SK-N-SH (cell line): ENCODE data around the gene HOPX. TPM values are rescaled to one million over a fixed set of nuclear protein-coding genes. Genes with fewer than 3 reads are reported as not detected.
"Not testable (repeated sequence)": the region's sequence is repeated elsewhere in the genome, so short reads cannot be mapped to it uniquely, and the experiment has no call there.

Experiments used
- CTCF ChIA-PET: fragments of 300-600, 350-600 bp; formaldehyde crosslinking; extraction: SDS; loops from one replicate; lab custom pipeline; 2021; lab: Yijun Ruan, JAX
- POLR2A ChIA-PET: fragments of 350-600 bp; sonication (Branson Sonifier 250); formaldehyde crosslinking; extraction: SDS; loops from one replicate; lab custom pipeline; 2020; ENCODE audit warnings: antibody characterized with exemption, inconsistent platforms; lab: Yijun Ruan, JAX
- DNase-seq: peaks from one replicate; pipeline ENCODE4 v3.0.0; 2012
- H2AFZ ChIP-seq: fragments of 200-600 bp; sonication (generic); 2 replicates; pipeline ENCODE4 v1.8.1; 2016; ENCODE audit warnings: antibody characterized with exemption, mild to moderate bottlenecking, low read depth
- H3F3A ChIP-seq: fragments of 200-600 bp; sonication (generic); replicated peaks from 2 replicates; pipeline ENCODE3; 2016; ENCODE audit warnings: antibody characterized with exemption, mild to moderate bottlenecking; ENCODE audit not compliant: insufficient read depth
- H3K27ac ChIP-seq, 2 experiments: fragments of 200-500 bp in 1 of 2; fragments of 200-600 bp in 1 of 2; sonication (Bioruptor generic) in 1 of 2; sonication (generic), shearing (Covaris generic) in 1 of 2; 2 replicates each; pipeline versions ENCODE4 v1.5.1 to v1.6.1; 2014 to 2016; ENCODE audit warnings: low read depth in 2 of 2, inconsistent platforms in 1 of 2, low read length in 1 of 2, mild to moderate bottlenecking in 1 of 2, mixed read lengths in 1 of 2
- H3K27me3 ChIP-seq: fragments of 200-600 bp; sonication (generic), shearing (Covaris generic); 2 replicates; pipeline ENCODE4 v1.6.1; 2016; ENCODE audit warnings: mixed run types; ENCODE audit not compliant: insufficient read depth
- H3K36me3 ChIP-seq, 2 experiments: fragments of 200-500 bp in 1 of 2; fragments of 200-600 bp in 1 of 2; sonication (Bioruptor generic) in 1 of 2; sonication (generic) in 1 of 2; replicated peaks in 1 of 2; 2 replicates each; pipeline versions ENCODE3 to v1.5.1; 2014 to 2016; ENCODE audit warnings: low read length in 1 of 2, mild to moderate bottlenecking in 1 of 2; ENCODE audit not compliant: insufficient read depth in 2 of 2, control insufficient read depth in 1 of 2
- H3K4me1 ChIP-seq, 2 experiments: fragments of 200-500 bp in 1 of 2; fragments of 200-600 bp in 1 of 2; sonication (Bioruptor generic) in 1 of 2; sonication (generic), shearing (Covaris generic) in 1 of 2; 2 replicates each; pipeline versions ENCODE4 v1.5.1 to v1.6.1; 2014 to 2016; ENCODE audit warnings: low read depth in 1 of 2, low read length in 1 of 2, mixed run types in 1 of 2; ENCODE audit not compliant: insufficient read depth in 2 of 2, control insufficient read depth in 1 of 2
- H3K4me2 ChIP-seq: fragments of 200-600 bp; sonication (generic), shearing (Covaris generic); 2 replicates; pipeline ENCODE4 v1.6.1; 2017; ENCODE audit warnings: mixed run types
- H3K4me3 ChIP-seq, 2 experiments: fragments of 200-500 bp in 1 of 2; fragments of 200-600 bp in 1 of 2; sonication (Bioruptor generic) in 1 of 2; sonication (generic), shearing (Covaris generic) in 1 of 2; 2 replicates each; pipeline versions ENCODE4 v1.5.1 to v1.8.1; 2014 to 2016; ENCODE audit warnings: low read depth in 2 of 2, inconsistent platforms in 1 of 2, low read length in 1 of 2, mild to moderate bottlenecking in 1 of 2, mixed read lengths in 1 of 2, moderate library complexity in 1 of 2
- H3K79me2 ChIP-seq: fragments of 200-600 bp; sonication (generic); 2 replicates; pipeline ENCODE4 v1.8.1; 2017; ENCODE audit warnings: mild to moderate bottlenecking; ENCODE audit not compliant: insufficient read depth
- H3K9ac ChIP-seq: fragments of 200-600 bp; sonication (generic); 2 replicates; pipeline ENCODE4 v1.6.1; 2017; ENCODE audit warnings: mixed run types
- H3K9me2 ChIP-seq: fragments of 200-600 bp; sonication (generic); 2 replicates; pipeline ENCODE4 v1.6.1; 2017; ENCODE audit warnings: mixed run types
- H3K9me3 ChIP-seq: fragments of 200-600 bp; sonication (generic); 2 replicates; pipeline ENCODE4 v1.6.1; 2017; ENCODE audit warnings: mixed run types, mild to moderate bottlenecking, moderate library complexity
- H4K20me1 ChIP-seq: fragments of 200-600 bp; sonication (generic); 2 replicates; pipeline ENCODE4 v1.6.1; 2017; ENCODE audit warnings: mild to moderate bottlenecking, mixed run types; ENCODE audit not compliant: insufficient read depth
- EP300 ChIP-seq, 2 experiments: IDR thresholded peaks; 2 replicates each; pipeline versions ENCODE4 v1.4.0 to v1.6.1; 2012; ENCODE audit warnings: borderline replicate concordance in 1 of 2, low read depth in 1 of 2, low read length in 1 of 2
- EZH2phosphoT487 ChIP-seq: fragments of 200-600 bp; sonication (generic); IDR thresholded peaks from 2 replicates; pipeline ENCODE4 v1.6.1; 2017; ENCODE audit warnings: low read depth, mixed run types, mild to moderate bottlenecking, antibody characterized with exemption, moderate library complexity, borderline replicate concordance
- GATA2 ChIP-seq: sonication (generic); formaldehyde crosslinking; IDR thresholded peaks from 2 replicates; pipeline ENCODE4 v1.5.0; 2020; ENCODE audit warnings: mild to moderate bottlenecking, missing genetic modification reagents
- NFIC ChIP-seq: IDR thresholded peaks from 2 replicates; pipeline ENCODE4 v1.4.0; 2012; ENCODE audit warnings: borderline replicate concordance
- RCOR1 ChIP-seq: fragments of 150-350 bp; IDR thresholded peaks from 2 replicates; pipeline ENCODE4 v1.6.1; 2017; ENCODE audit warnings: antibody characterized with exemption, low read length
- RFX5 ChIP-seq: IDR thresholded peaks from 2 replicates; pipeline ENCODE4 v1.6.1; 2012; ENCODE audit warnings: mild to moderate bottlenecking, improper control_type of control experiment, low read length
- TAF1 ChIP-seq: IDR thresholded peaks from 2 replicates; pipeline ENCODE4 v1.6.1; 2012; ENCODE audit warnings: low read depth, mild to moderate bottlenecking, low read length, moderate library complexity, borderline replicate concordance
- WGBS: methylation state at CpG from one replicate; pipeline ENCODE4 v1.1.6; 2017; ENCODE audit warnings: low lambda C conversion rate; 5-methylcytosine and 5-hydroxymethylcytosine counted together
- polyA plus RNA-seq, 3 experiments: library from polyadenylated mRNA; depleted of rRNA; stranded (reverse); fragments of >200 nt; gene quantifications; 2 replicates each; pipeline ENCODE4 v1.2.3, GENCODE V29; 2012
- TF ChIP-seq, protein P1 (sequence below): IDR thresholded peaks from 2 replicates; pipeline ENCODE4 v1.4.0; 2012; ENCODE audit warnings: low read depth, borderline replicate concordance
- TF ChIP-seq, protein P2 (sequence below): IDR thresholded peaks from 2 replicates; pipeline ENCODE4 v1.6.1; 2012; ENCODE audit warnings: mild to moderate bottlenecking, low read depth, low read length, moderate library complexity

The HOPX gene
- polyA plus RNA-seq, 1 of the 3 experiments (the other 2 are of a cell fraction), result 0.05 TPM

DNA sequence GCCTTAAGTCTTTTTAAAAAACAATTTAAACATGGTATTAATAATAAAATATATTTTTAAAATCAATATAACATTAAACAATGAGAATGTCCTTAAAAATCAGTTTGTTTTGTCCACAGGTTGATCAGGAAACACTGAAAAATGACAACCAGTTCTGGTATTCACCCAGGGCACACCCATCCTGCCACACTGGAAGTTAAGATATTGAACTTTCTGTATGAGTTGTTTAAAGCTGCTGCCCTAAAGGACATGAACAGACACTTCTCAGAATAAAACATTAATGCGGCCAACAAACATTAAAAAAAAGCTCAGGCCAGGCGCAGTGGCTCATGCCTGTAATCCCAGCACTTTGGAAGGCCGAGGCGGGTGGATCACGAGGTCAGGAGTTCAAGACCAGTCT, 15.0 kb upstream of the HOPX start (continued):
- TF ChIP-seq, protein P1, sequence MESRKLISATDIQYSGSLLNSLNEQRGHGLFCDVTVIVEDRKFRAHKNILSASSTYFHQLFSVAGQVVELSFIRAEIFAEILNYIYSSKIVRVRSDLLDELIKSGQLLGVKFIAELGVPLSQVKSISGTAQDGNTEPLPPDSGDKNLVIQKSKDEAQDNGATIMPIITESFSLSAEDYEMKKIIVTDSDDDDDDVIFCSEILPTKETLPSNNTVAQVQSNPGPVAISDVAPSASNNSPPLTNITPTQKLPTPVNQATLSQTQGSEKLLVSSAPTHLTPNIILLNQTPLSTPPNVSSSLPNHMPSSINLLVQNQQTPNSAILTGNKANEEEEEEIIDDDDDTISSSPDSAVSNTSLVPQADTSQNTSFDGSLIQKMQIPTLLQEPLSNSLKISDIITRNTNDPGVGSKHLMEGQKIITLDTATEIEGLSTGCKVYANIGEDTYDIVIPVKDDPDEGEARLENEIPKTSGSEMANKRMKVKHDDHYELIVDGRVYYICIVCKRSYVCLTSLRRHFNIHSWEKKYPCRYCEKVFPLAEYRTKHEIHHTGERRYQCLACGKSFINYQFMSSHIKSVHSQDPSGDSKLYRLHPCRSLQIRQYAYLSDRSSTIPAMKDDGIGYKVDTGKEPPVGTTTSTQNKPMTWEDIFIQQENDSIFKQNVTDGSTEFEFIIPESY, result no peak
- TF ChIP-seq EP300 (IDR thresholded peaks at IDR 0.05; ENCODE audit: borderline replicate concordance in 1 of 2, low read depth in 1 of 2, low read length in 1 of 2) (no peak), GATA2 (no peak)

DNA sequence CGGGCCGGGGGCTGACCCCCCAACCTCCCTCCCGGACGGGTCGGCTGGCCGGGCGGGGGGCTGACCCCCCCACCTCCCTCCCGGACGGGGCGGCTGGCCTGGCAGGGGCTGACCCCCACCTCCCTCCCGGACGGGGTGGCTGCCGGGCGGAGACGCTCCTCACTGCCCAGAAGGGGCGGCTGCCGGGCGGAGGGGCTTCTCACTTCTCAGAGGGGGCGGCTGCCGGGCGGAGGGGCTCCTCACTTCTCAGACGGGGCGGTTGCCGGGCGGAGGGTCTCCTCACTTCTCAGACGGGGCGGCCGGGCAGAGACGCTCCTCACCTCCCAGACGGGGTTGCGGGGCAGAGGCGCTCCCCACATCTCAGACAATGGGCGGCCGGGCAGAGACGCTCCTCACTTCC, 12.4 kb upstream of the HOPX start:
- H3F3A ChIP-seq, H3K9me2 ChIP-seq, CTCF ChIA-PET, H3K9ac ChIP-seq, DNase-seq, H3K27me3 ChIP-seq, H3K79me2 ChIP-seq, H3K4me3 ChIP-seq, H2AFZ ChIP-seq, POLR2A ChIA-PET, H4K20me1 ChIP-seq, H3K4me1 ChIP-seq, H3K27ac ChIP-seq, H3K36me3 ChIP-seq, H3K4me2 ChIP-seq, H3K9me3 ChIP-seq: not testable (repeated sequence)
- WGBS, result 77% methylated on average over 20 of the region's 35 CpGs

DNA sequence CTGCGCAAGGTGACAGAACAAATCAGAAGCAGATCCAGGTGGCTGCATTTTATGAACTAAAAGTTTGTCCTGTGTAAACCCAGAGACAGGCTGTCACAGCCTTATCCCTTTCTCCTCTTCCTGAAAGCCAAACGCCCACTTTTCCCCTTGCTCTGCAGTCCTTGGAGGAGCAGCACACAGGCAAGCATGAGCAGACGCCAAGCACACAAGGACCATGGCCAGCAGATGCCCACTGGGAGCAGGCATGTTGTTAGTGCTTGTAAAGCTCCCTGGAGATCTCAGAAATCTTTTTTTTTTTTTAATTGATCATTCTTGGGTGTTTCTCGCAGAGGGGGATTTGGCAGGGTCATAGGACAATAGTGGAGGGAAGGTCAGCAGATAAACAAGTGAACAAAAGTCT, 11.5 kb upstream of the HOPX start:
- ChIA-PET CTCF (no interaction called here), POLR2A (no interaction called here)
- Histone ChIP-seq H3K27me3 (no peaks in the 10 kb centered on the region), H3K36me3 (no peaks in the 10 kb centered on the region), H4K20me1 (no peaks in the 10 kb centered on the region), H3F3A (no peaks in the 10 kb centered on the region), H3K9me3 (no peaks in the 10 kb centered on the region), H3K4me1 (no peaks in the 10 kb centered on the region; a peak in 1 of 4 replicates), H3K27ac (no peak overlapping the region), H2AFZ (no peak overlapping the region), H3K9ac (no peak overlapping the region), H3K4me3 (no peak overlapping the region), H3K79me2 (no peaks in the 10 kb centered on the region), H3K9me2 (no peaks in the 10 kb centered on the region), H3K4me2 (no peak overlapping the region)
- 54% methylated on average over 4 of the region's 4 CpGs for WGBS
- TF ChIP-seq EZH2phosphoT487 (no peak), RCOR1 (no peak), NFIC (no peak), RFX5 (no peak), TAF1 (no peak)
- TF ChIP-seq, protein P2, sequence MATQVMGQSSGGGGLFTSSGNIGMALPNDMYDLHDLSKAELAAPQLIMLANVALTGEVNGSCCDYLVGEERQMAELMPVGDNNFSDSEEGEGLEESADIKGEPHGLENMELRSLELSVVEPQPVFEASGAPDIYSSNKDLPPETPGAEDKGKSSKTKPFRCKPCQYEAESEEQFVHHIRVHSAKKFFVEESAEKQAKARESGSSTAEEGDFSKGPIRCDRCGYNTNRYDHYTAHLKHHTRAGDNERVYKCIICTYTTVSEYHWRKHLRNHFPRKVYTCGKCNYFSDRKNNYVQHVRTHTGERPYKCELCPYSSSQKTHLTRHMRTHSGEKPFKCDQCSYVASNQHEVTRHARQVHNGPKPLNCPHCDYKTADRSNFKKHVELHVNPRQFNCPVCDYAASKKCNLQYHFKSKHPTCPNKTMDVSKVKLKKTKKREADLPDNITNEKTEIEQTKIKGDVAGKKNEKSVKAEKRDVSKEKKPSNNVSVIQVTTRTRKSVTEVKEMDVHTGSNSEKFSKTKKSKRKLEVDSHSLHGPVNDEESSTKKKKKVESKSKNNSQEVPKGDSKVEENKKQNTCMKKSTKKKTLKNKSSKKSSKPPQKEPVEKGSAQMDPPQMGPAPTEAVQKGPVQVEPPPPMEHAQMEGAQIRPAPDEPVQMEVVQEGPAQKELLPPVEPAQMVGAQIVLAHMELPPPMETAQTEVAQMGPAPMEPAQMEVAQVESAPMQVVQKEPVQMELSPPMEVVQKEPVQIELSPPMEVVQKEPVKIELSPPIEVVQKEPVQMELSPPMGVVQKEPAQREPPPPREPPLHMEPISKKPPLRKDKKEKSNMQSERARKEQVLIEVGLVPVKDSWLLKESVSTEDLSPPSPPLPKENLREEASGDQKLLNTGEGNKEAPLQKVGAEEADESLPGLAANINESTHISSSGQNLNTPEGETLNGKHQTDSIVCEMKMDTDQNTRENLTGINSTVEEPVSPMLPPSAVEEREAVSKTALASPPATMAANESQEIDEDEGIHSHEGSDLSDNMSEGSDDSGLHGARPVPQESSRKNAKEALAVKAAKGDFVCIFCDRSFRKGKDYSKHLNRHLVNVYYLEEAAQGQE, result no peak
- DNase-seq, result no peak
